Epithelial cell of esophagus (primary cell): Measurements from ENCODE around the gene DPPA2.

Source experiments
- DNase-seq: peaks from one replicate; pipeline ENCODE4 v3.0.0; 2010; ENCODE audit warnings: low read depth
- H3K4me3 ChIP-seq: 2 replicates; pipeline ENCODE4 v1.5.1; 2011; ENCODE audit warnings: mild to moderate bottlenecking, low read length, control low read depth
- CTCF ChIP-seq: IDR thresholded peaks from 2 replicates; pipeline ENCODE4 v1.5.1; 2011; ENCODE audit warnings: low read depth, mild to moderate bottlenecking, low read length, control low read depth, inconsistent platforms; ENCODE audit not compliant: insufficient read depth; ENCODE audit errors: missing control alignments

DPPA2 gene

GRCh38 chr3:109252641-109253040 lies 63.7 kb downstream of the DPPA2 start:
- TF ChIP-seq CTCF, result no peak
- no peak for DNase-seq
- no peak overlapping the region for H3K4me3 ChIP-seq
